NCI-H510A (cell line): ENCODE measurements around the gene THRA.
"Not testable (repeated sequence)": the region's sequence is repeated elsewhere in the genome, so short reads cannot be mapped to it uniquely, and the experiment has no call there.

Experiments
- DNase-seq: peaks from one replicate; lab custom pipeline; 2025; lab: John Stamatoyannopoulos, UW

THRA gene

DNA sequence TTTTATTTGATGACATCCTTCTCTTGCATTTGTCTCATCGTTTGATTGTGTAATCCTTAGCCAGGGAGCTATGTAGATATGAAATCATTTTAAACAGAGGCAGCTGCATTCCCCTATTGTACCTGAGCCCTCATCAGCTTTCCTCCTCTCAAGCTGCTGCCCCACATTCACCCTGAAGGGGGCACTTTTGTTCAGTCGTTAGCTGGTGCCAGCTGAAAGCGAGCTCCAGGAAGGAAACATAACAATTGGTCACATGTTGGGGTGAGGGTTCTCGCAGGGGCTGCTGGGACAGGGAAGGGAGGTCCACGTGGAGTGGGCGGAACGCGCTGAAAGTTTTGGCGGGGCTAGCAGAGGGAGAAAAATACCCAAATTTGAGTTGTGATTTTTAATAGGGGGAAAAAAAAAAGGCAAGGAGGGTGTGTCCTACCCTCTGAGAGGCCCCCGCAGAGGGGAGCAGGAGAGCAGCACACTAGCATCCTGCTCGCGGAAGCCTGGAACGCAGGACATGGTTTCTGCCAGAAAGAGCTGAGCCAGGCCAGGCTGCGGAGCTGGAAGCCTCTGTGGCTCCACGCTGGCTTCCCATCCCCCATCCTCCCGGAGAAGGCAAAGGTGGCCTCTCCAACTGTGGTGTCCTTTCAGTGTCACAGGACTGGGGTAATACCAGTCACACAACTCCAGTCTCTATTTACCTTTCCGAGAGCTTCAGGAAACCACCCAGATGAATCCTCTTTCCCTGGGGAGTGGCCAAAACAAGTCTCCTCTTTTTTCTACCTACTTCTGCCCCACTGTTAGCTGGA, 50.5 kb downstream of the THRA start:
- DNase-seq: peak; percentile 88

DNA sequence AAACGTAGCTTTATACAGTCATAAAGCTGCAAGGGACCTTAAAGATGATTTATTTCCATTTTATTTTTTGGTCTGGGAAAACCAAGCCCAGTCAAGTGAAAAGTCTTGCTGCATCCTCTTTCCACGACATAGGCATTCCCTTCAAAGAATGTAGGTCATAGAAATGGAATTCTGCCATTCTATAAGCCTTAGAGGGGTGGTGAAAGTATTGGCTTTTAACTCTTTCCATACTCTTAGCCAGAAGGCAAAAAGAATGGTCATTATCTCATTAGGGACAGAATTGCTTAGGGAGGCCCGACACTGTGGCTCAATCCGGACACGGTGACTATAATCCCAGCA, 51.1 kb downstream of the THRA start:
- DNase-seq: no peak

DNA sequence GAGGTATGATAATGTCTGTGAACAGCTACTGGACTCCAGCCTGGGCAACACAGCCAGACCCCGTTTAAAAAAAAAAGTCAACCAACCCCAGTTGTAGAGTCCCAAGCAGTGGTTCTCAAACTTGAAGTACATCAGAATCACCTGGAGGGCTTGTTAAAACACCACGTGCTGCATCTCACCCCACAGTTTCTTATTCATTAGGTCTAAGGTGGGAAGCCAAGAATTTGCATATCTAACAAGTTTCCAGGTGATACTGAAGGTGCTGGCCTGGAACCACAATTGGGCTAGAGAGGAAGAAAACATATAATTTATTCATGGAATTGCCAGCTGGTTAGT, 52.3 kb downstream of the THRA start:
- DNase-seq: no peak

GRCh38 chr17:40121181-40122135, 58.7 kb downstream of the THRA start, which contains the start of gene MSL1:
Gene MSL1 (plus strand): TSS chr17:40121971. CDS start chr17:40122613, 642 bp downstream.
- peak; percentile 61 for DNase-seq

GRCh38 chr17:40122136-40122998, 59.6 kb downstream of the THRA start:
- peak; percentile 49 for DNase-seq

DNA sequence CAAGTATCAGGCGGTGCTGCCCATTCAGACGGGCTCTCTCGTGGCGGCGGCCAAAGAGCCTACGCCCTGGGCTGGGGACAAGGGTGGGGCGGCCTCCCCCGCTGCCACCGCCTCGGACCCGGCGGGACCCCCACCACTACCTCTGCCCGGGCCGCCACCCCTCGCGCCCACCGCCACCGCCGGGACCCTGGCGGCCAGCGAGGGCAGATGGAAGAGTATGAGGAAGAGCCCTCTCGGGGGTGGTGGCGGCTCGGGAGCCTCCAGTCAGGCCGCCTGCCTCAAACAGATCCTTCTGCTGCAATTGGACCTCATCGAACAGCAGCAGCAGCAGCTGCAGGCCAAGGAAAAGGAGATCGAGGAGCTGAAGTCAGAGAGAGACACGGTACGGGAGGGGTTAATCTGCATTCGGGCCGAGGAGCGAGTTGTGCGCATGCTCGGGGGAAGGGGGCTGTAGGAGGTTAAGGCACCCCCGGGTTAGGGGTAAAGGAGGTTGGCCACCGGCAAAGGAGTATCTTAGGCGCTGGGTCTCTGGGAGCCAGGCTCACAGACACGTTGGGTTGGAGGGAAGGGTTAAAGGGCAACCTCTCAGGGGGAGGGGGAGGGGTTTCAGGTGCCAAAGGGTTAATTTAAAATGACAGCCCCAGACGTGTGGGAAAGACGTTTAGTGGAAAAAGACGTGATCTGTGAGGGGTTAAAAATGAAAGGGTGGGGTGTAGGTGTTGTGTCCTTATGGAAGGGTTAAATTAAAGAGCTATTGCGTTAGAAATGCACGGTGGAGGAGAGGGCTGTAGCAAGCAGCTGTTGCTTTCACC, 60.4 kb downstream of the THRA start:
- DNase-seq: peak; percentile 28

DNA sequence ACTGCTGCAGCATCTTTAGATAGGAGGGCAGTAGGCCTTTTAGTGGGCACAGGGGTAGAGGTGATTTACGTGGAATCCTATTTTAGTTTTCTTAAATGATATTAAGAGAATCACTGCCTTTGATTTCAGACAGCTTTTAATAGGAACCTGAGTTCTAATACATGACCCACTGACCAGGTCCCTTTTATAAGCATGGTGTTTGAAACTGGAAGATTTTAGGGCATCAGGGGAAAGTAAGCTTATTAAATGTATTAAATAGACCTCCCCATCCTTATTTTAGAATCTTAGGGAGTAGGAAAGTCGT, 61.0 kb downstream of the THRA start:
- no peak for DNase-seq

DNA sequence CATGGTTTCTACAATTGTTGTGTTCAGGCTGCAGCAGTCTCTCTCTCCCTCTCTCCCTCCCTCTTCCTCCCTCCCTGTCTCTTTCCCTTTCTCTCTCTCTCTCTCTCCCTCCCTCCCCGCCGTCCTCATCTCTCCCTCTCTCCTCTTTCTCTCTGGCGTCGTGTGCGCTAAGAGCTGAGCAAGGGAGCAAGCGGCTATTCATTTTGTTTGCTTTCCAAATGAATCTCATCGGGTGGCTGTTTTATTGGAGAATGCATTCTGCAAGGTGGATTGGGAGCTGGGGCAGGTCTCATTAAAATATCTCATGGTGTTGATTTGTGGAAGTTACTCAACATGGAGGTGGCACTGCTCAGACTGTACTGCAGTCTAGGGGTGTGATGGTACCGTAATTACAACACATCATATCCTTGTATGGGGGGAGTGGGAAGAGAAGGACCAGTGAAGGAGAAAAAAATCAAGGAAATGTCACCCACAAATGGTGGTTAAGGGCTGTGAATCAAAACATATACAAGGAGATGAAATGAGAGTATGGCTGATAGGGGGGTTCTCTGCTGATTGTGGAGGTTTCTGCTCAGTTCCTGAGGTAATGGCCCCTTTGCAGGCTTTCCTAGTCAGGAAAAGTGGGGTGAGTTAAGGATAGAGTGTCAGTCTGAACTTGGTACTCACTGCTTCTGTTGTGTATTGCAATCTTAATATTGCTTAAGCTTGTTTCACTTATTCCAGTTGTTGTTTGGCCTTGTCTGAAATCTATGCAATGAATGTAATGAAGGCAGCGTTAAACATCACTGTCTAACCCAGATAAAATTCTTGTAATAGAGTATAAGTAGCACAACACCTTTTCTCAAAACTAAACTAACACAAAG, 61.7 kb downstream of the THRA start:
- DNase-seq: peak; percentile 22

- no peak for DNase-seq
These were observed 66.7 kb downstream of the THRA start for GRCh38 chr17:40129498-40129897.

GRCh38 chr17:40130352-40131042, 67.7 kb downstream of the THRA start:
- DNase-seq: no peak

- DNase-seq: no peak
These were observed 71.4 kb downstream of the THRA start for GRCh38 chr17:40134184-40134583.

DNA sequence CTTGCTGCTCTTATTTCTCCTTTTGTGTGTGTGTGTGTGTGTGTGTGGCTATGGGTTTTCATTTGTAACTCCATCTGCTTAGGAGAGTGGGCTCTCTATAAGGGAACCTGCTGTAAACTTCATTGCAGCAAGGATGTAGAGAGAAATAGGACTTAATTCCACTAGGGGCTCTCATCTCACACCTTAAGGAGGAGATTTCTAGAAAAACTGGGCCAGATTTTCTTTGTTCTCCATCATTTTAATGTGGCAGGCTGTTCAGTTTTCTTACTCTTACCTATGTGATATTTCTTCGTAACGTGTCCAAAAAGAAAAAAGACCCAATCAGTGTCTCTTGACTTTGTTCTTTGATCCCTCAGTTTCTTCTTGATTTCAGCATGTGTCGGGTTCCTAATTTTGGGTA, 73.1 kb downstream of the THRA start:
- no peak for DNase-seq

- DNase-seq: no peak
These were observed 76.8 kb downstream of the THRA start for GRCh38 chr17:40139566-40140058.

DNA sequence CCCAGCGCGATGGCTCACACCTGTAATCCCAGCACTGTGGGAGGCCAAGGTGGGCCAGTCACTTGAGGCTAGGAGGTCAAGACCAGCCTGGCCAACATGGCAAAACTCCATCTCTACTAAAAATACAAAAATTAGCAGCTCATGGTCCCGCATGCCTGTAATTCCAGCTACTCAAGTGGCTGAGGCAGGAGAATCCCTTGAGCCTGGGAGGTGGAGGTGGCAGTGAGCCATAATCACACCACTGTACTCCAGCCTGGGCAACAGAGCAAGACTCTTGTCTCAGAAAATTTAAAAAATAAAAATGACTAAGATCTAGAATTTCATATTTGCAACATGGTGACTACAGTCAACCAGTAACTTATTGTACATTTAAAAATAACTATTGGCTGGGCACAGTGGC, 80.4 kb downstream of the THRA start:
- not testable (repeated sequence) for DNase-seq
